K562 (cell line): ENCODE data around the gene SPI1. TPM values are rescaled to one million over a fixed set of nuclear protein-coding genes. Genes with fewer than 3 reads are reported as not detected.

Source experiments
- ATAC-seq: fragments of 200-7000 bp; cut with Tn5 transposase; 3 replicates; pipeline ENCODE4 v1.9.1; 2020; ENCODE audit warnings: moderate library complexity
- BruUV-seq: library from RNA; stranded (reverse); fragments of 400-500 nt; replicated peaks from 2 replicates; lab custom pipeline; 2021; lab: Mats Ljungman, UMichigan
- CTCF ChIA-PET: fragments of 300-600 bp; formaldehyde crosslinking; extraction: SDS; loops from one replicate; lab custom pipeline; 2021; ENCODE audit warnings: low intra/inter-chr PET ratio; lab: Yijun Ruan, JAX
- POLR2A ChIA-PET: fragments of 300-600, 350-650 bp; sonication (Branson Sonifier 250); formaldehyde crosslinking; extraction: SDS; loops from one replicate; lab custom pipeline; 2021; ENCODE audit warnings: antibody characterized with exemption, inconsistent platforms; lab: Yijun Ruan, JAX
- DNase-seq, 4 experiments: peaks; one replicate each; pipeline versions ENCODE4 v3.0.0 to v3.0.0-alpha.2; 2011 to 2018; ENCODE audit warnings: low spot score in 3 of 4, mixed read lengths in 3 of 4; ENCODE audit errors: extremely low read depth in 1 of 4
- FAIRE-seq: peaks from 2 replicates; lab custom pipeline; 2011; peaks lifted over from hg19 to GRCh38; lab: Jason Lieb, UNC
- H2AFZ ChIP-seq: 2 replicates; pipeline ENCODE4 v1.6.0; 2011; ENCODE audit warnings: low read depth, low read length, control low read depth, inconsistent platforms
- H3K27ac ChIP-seq: fragments of 200-600 bp; 3 replicates; pipeline ENCODE4 v1.8.0; 2011; ENCODE audit warnings: low read depth, mild to moderate bottlenecking, control low read depth, inconsistent platforms, low read length, moderate library complexity, mixed read lengths; ENCODE audit errors: extremely low read depth
- H3K27me3 ChIP-seq, 2 experiments: fragments of 300-600 bp in 1 of 2; 2 replicates in 1 of 2; 3 replicates in 1 of 2; pipeline versions ENCODE4 v1.6.0 to v1.8.0; 2011; ENCODE audit warnings: inconsistent platforms in 2 of 2, low read length in 2 of 2, mild to moderate bottlenecking in 1 of 2, mixed read lengths in 1 of 2, moderate library complexity in 1 of 2; ENCODE audit not compliant: control insufficient read depth in 2 of 2, insufficient read depth in 2 of 2
- H3K36me3 ChIP-seq: fragments of 300-600 bp; 3 replicates; pipeline ENCODE4 v1.8.0; 2011; ENCODE audit warnings: mild to moderate bottlenecking, low read length, inconsistent platforms; ENCODE audit not compliant: control insufficient read depth, insufficient read depth
- H3K4me1 ChIP-seq, 2 experiments: fragments of 200-600 bp in 1 of 2; replicated peaks in 1 of 2; 2 replicates in 1 of 2; 3 replicates in 1 of 2; pipeline versions ENCODE4 v1.5.1 to v1.8.0; 2011; ENCODE audit warnings: inconsistent platforms in 2 of 2, low read length in 2 of 2, mild to moderate bottlenecking in 1 of 2, mixed read lengths in 1 of 2, moderate library complexity in 1 of 2; ENCODE audit not compliant: control insufficient read depth in 2 of 2, insufficient read depth in 2 of 2
- H3K4me2 ChIP-seq: 2 replicates; pipeline ENCODE4 v1.6.1; 2011; ENCODE audit warnings: low read length, control low read depth, inconsistent platforms, mixed read lengths; ENCODE audit not compliant: insufficient read depth
- H3K4me3 ChIP-seq: fragments of 200-600 bp; sonication (generic), shearing (Covaris generic); 2 replicates; pipeline ENCODE4 v1.5.1; 2016; ENCODE audit warnings: control low read depth, inconsistent platforms
- H3K79me2 ChIP-seq: fragments of 200-600 bp; 3 replicates; pipeline ENCODE4 v1.8.0; 2011; ENCODE audit warnings: low read length, inconsistent platforms; ENCODE audit not compliant: control insufficient read depth, insufficient read depth
- H3K9ac ChIP-seq, 2 experiments: 2 replicates each; pipeline versions ENCODE4 v1.6.0 to v1.6.1; 2011; ENCODE audit warnings: low read depth in 2 of 2, low read length in 2 of 2, control low read depth in 1 of 2, inconsistent platforms in 1 of 2, mild to moderate bottlenecking in 1 of 2, mixed read lengths in 1 of 2; ENCODE audit not compliant: insufficient read depth in 1 of 2
- H3K9me1 ChIP-seq: one replicate; pipeline ENCODE4 v1.6.0; 2011; ENCODE audit warnings: inconsistent platforms, mild to moderate bottlenecking, low read length, moderate library complexity; ENCODE audit not compliant: control insufficient read depth, insufficient read depth
- H3K9me3 ChIP-seq: replicated peaks from 2 replicates; pipeline ENCODE4 v1.5.1; 2011; ENCODE audit warnings: low read depth, low read length, inconsistent platforms; ENCODE audit not compliant: control insufficient read depth, insufficient read depth
- H4K20me1 ChIP-seq: replicated peaks from 2 replicates; pipeline ENCODE4 v1.6.1; 2011; ENCODE audit warnings: low read length, inconsistent platforms, mixed read lengths; ENCODE audit not compliant: control insufficient read depth, insufficient read depth
- ARHGAP35 ChIP-seq: fragments of 450-650 bp; IDR thresholded peaks from 2 replicates; pipeline ENCODE4 v1.6.1; 2018; ENCODE audit not compliant: partially characterized antibody
- ATF2 ChIP-seq: sonication (generic); formaldehyde crosslinking; IDR thresholded peaks from 2 replicates; pipeline ENCODE4 v1.8.1; 2022; ENCODE audit warnings: missing genetic modification reagents
- BHLHE40 ChIP-seq: IDR thresholded peaks from 2 replicates; pipeline ENCODE4 v1.6.1; 2011; ENCODE audit warnings: low read length, improper control_type of control experiment
- EHMT2 ChIP-seq: fragments of 450-650 bp; IDR thresholded peaks from 2 replicates; pipeline ENCODE4 v1.6.1; 2018; ENCODE audit warnings: antibody characterized with exemption
- HIVEP1 ChIP-seq: fragments of 250-450 bp; sonication (Bioruptor Pico); IDR thresholded peaks from 2 replicates; pipeline ENCODE4 v1.4.0; 2020; ENCODE audit warnings: mild to moderate bottlenecking
- PHTF2 ChIP-seq: fragments of 250-450 bp; sonication (Bioruptor Pico); IDR thresholded peaks from 2 replicates; pipeline ENCODE4 v1.5.0; 2021; ENCODE audit warnings: mild to moderate bottlenecking
- PML ChIP-seq: IDR thresholded peaks from 2 replicates; pipeline ENCODE4 v1.6.1; 2012; ENCODE audit warnings: low read length, inconsistent platforms
- PTBP1 ChIP-seq: fragments of 200-400 bp; formaldehyde crosslinking; IDR thresholded peaks from 2 replicates; pipeline ENCODE4 v1.6.1; 2017; ENCODE audit warnings: low read depth, low read length
- RBM14 ChIP-seq: fragments of 200-400 bp; formaldehyde crosslinking; IDR thresholded peaks from 2 replicates; pipeline ENCODE4 v1.6.1; 2018; ENCODE audit warnings: low read depth, mild to moderate bottlenecking, low read length, moderate library complexity, borderline replicate concordance; ENCODE audit not compliant: insufficient read depth
- RBM25 ChIP-seq: fragments of 200-400 bp; formaldehyde crosslinking; IDR thresholded peaks from 2 replicates; pipeline ENCODE4 v1.6.1; 2018; ENCODE audit warnings: low read length, low read depth, moderate library complexity; ENCODE audit not compliant: severe bottlenecking
- TBL1XR1 ChIP-seq, 2 experiments: IDR thresholded peaks; 2 replicates each; pipeline ENCODE4 v1.6.1; 2012; ENCODE audit warnings: improper control_type of control experiment in 2 of 2, low read length in 2 of 2, mild to moderate bottlenecking in 1 of 2
- ZNF408 ChIP-seq: fragments of 250-450 bp; sonication (Bioruptor Pico); IDR thresholded peaks from 2 replicates; pipeline ENCODE4 v1.4.0; 2020; ENCODE audit warnings: low read depth, mild to moderate bottlenecking, moderate library complexity
- ZNF57 ChIP-seq: fragments of 450-650 bp; formaldehyde crosslinking; IDR thresholded peaks from 2 replicates; pipeline ENCODE4 v1.4.0; 2020; ENCODE audit warnings: mild to moderate bottlenecking, moderate library complexity
- WGBS: fragments of 100-300 bp; shearing (Covaris generic); methylation state at CpG from one replicate; pipeline ENCODE4 v1.1.6; 2016; ENCODE audit warnings: low coverage, mixed read lengths; ENCODE audit not compliant: insufficient coverage; ENCODE audit errors: missing lambda C conversion rate; 5-methylcytosine and 5-hydroxymethylcytosine counted together
- in situ Hi-C: fragments of 300-500 bp; cut with MboI; formaldehyde crosslinking; loops from 4 replicates; pipeline ENCODE4 v1.15.0; 2018; ENCODE audit warnings: inconsistent platforms, mixed read lengths
- intact Hi-C: fragments of 100-400 bp; cut with micrococcal nuclease; formaldehyde crosslinking; loops from 2 replicates; pipeline ENCODE4 v1.14.2; 2022
- polyA plus RNA-seq, 8 experiments: library from polyadenylated mRNA; depleted of rRNA in 4 of 8; stranded (reverse) in 5 of 8; unstranded in 3 of 8; fragments of >200 nt; fragmentation: Nextera tagmentation in 2 of 8; fragmentation: Illumina TruSeq in 1 of 8; extraction: Ambion mirVana in 2 of 8; extraction: Trizol in 1 of 8; gene quantifications; 2 replicates each; pipeline versions ENCODE4 v1.2.1 to v1.2.3, GENCODE V29; 2011 to 2014; ENCODE audit warnings: inconsistent platforms in 1 of 8, missing spikeins in 1 of 8
- total RNA-seq, 7 experiments: library from RNA; depleted of rRNA in 6 of 7; stranded (reverse); fragments of >200 nt in 6 of 7; fragmentation: Illumina TruSeq in 2 of 7; extraction: Trizol in 2 of 7; gene quantifications; 2 replicates each; pipeline versions ENCODE4 v1.2.1 to v1.2.3, GENCODE V29; 2011 to 2021; ENCODE audit warnings: low replicate concordance in 1 of 7

Gene SPI1
- total and polyA plus RNA-seq, 9 of the 15 experiments (the other 6 are each of a cell fraction or from before 2014, with no cell fraction given): 0.10 to 33.7 (median 10.3) TPM

- no peaks in the 10 kb centered on the region for H4K20me1 ChIP-seq
- no peaks in the 10 kb centered on the region for H3K9me3 ChIP-seq
- H2AFZ ChIP-seq: no peak overlapping the region
- no peak overlapping the region for H3K27ac ChIP-seq
- no peak for ATAC-seq
- H3K9me1 ChIP-seq: no peaks in the 10 kb centered on the region
- peaks cover 6 to 33% of the 10 kb centered on the region in 2 experiments; a peak in 3 of 5 replicates for H3K4me1 ChIP-seq
- in situ Hi-C loops: no loop called here
- no TSS peak for BruUV-seq
- no peak for DNase-seq
- no peak overlapping the region for H3K4me3 ChIP-seq
- no peak overlapping the region for H3K4me2 ChIP-seq
- H3K79me2 ChIP-seq: no peaks in the 10 kb centered on the region
- 68% methylated on average over 12 of the region's 20 CpGs for WGBS
- FAIRE-seq: no peak
- intact Hi-C loops: no loop called here
- H3K36me3 ChIP-seq: peaks cover 28% of the 10 kb centered on the region; the same call in 1 of the 3 replicates
- CTCF ChIA-PET: no interaction called here
- H3K27me3 ChIP-seq: no peaks in the 10 kb centered on the region
- TF ChIP-seq ARHGAP35 (no peak), RBM25 (no peak), PML (no peak), TBL1XR1 (IDR thresholded peaks at IDR 0.05; ENCODE audit: low read length in 2 of 2) (no peak), BHLHE40 (no peak), ZNF408 (CRISPR knock-in tag) (no peak), RBM14 (no peak), EHMT2 (no peak), ZNF57 (no peak), HIVEP1 (CRISPR knock-in tag) (no peak), PHTF2 (CRISPR knock-in tag) (no peak), ATF2 (CRISPR knock-in tag) (no peak), PTBP1 (no peak)
- TF ChIP-seq, all 486 proteins: peak for 0
- POLR2A ChIA-PET: interaction anchor here (0.5 to 1.5 kb wide), 5 partner anchors 8 to 113 kb away, joined by 3 to 5 read pairs (median 4); no protein-coding TSS in a partner anchor
- peak overlapping the region in 1 of 2 experiments; percentile 59; a peak in 2 of 4 replicates for H3K9ac ChIP-seq
Measured at GRCh38 chr11:47332791-47333525, 45.4 kb downstream of the SPI1 start.
